Activated CD4-positive, alpha-beta T cell treated with anti-CD3 and anti-CD28 coated beads, Interleukin-2, amount 10 ng/mL, durations not matched to agents 7 days and 5 days (primary cell): ENCODE data around the gene TSPYL4. TPM values are rescaled to one million over a fixed set of nuclear protein-coding genes. Genes with fewer than 3 reads are reported as not detected.

Experiments used
- CTCF ChIA-PET: fragments of 350-600 bp; sonication (Branson Sonifier 250); formaldehyde crosslinking; loops from one replicate; lab custom pipeline; 2021; ENCODE audit warnings: antibody characterized with exemption; lab: Charles Lee
- POLR2A ChIA-PET: fragments of 350-600 bp; sonication (Branson Sonifier 250); formaldehyde crosslinking; loops from one replicate; lab custom pipeline; 2021; ENCODE audit warnings: antibody characterized with exemption; lab: Charles Lee
- DNase-seq: peaks from one replicate; pipeline ENCODE4 v3.0.0-alpha.2; 2020
- H3K27ac Mint-ChIP-seq: one replicate; pipeline ENCODE4 v1.8.0; 2021; ENCODE audit warnings: mild to moderate bottlenecking, moderate library complexity, mixed read lengths
- H3K27me3 Mint-ChIP-seq: one replicate; pipeline ENCODE4 v1.8.0; 2021; ENCODE audit warnings: mixed read lengths
- H3K36me3 Mint-ChIP-seq: one replicate; pipeline ENCODE4 v1.8.0; 2021; ENCODE audit warnings: low read depth, mixed read lengths
- H3K4me1 Mint-ChIP-seq: one replicate; pipeline ENCODE4 v1.8.0; 2021; ENCODE audit warnings: mixed read lengths
- H3K4me3 Mint-ChIP-seq: one replicate; pipeline ENCODE4 v1.8.0; 2021; ENCODE audit warnings: mild to moderate bottlenecking, moderate library complexity, mixed read lengths
- H3K9me3 Mint-ChIP-seq: one replicate; pipeline ENCODE4 v1.8.0; 2021; ENCODE audit warnings: mixed read lengths
- total RNA-seq, 2 experiments: library from RNA; stranded (reverse); gene quantifications; one replicate each; pipeline ENCODE4 v1.2.3, GENCODE V29; 2021

TSPYL4 gene
- total RNA-seq, 2 experiments from 2014 or later: 17.0 to 18.8 TPM

- CTCF ChIA-PET: no interaction called here
- POLR2A ChIA-PET: no interaction called here
These were observed 9.6 kb downstream of the TSPYL4 start for GRCh38 chr6:116244284-116244683.

GRCh38 chr6:116239856-116240255 is 14.0 kb downstream of the TSPYL4 start:
- no peaks in the 10 kb centered on the region for H3K27me3 Mint-ChIP-seq
- ChIA-PET POLR2A (no interaction called here), CTCF (interaction anchor here (1.3 kb wide), 1 partner anchor 11 kb away, joined by 5 read pairs; no protein-coding TSS in a partner anchor)
- no peak for DNase-seq
- no peak overlapping the region for H3K4me3 Mint-ChIP-seq
- H3K9me3 Mint-ChIP-seq: no peaks in the 10 kb centered on the region
- no peaks in the 10 kb centered on the region for H3K4me1 Mint-ChIP-seq
- no peaks in the 10 kb centered on the region for H3K36me3 Mint-ChIP-seq
- no peak overlapping the region for H3K27ac Mint-ChIP-seq

More at GRCh38 chr6:116244284-116244683, 9.6 kb downstream of the TSPYL4 start:
- no peak overlapping the region for H3K27ac Mint-ChIP-seq
- no peaks in the 10 kb centered on the region for H3K9me3 Mint-ChIP-seq
- peaks cover 2% of the 10 kb centered on the region for H3K4me1 Mint-ChIP-seq
- H3K4me3 Mint-ChIP-seq: no peak overlapping the region
- H3K27me3 Mint-ChIP-seq: no peaks in the 10 kb centered on the region
- H3K36me3 Mint-ChIP-seq: peaks cover 2% of the 10 kb centered on the region
- DNase-seq: no peak

- ChIA-PET POLR2A (no interaction called here), CTCF (interaction anchor here (1.3 kb wide), 1 partner anchor 10 kb away, joined by 5 read pairs; no protein-coding TSS in a partner anchor)
- Mint-ChIP-seq H3K36me3 (no peaks in the 10 kb centered on the region), H3K4me1 (no peaks in the 10 kb centered on the region), H3K4me3 (no peak overlapping the region), H3K27me3 (no peaks in the 10 kb centered on the region), H3K9me3 (no peaks in the 10 kb centered on the region), H3K27ac (no peak overlapping the region)
- no peak for DNase-seq
These were observed 14.6 kb downstream of the TSPYL4 start for GRCh38 chr6:116239256-116239655.

GRCh38 chr6:116238083-116238482 is 15.8 kb downstream of the TSPYL4 start:
- ChIA-PET CTCF (interaction anchor here (0.7 kb wide), 2 partner anchors 153 to 303 kb away, joined by 3 to 4 read pairs; no protein-coding TSS in a partner anchor), POLR2A (no interaction called here)
- no peak for DNase-seq
- Mint-ChIP-seq H3K36me3 (no peaks in the 10 kb centered on the region), H3K27ac (no peak overlapping the region), H3K27me3 (no peaks in the 10 kb centered on the region), H3K9me3 (no peaks in the 10 kb centered on the region), H3K4me3 (no peak overlapping the region), H3K4me1 (no peaks in the 10 kb centered on the region)

GRCh38 chr6:116234689-116235088 is 19.2 kb downstream of the TSPYL4 start:
- ChIA-PET POLR2A (no interaction called here), CTCF (interaction anchor here (0.7 kb wide), 1 partner anchor 119 kb away, joined by 3 read pairs; no protein-coding TSS in a partner anchor)
- H3K36me3 Mint-ChIP-seq: no peaks in the 10 kb centered on the region
- H3K4me1 Mint-ChIP-seq: no peaks in the 10 kb centered on the region
- H3K27ac Mint-ChIP-seq: no peak overlapping the region
- H3K27me3 Mint-ChIP-seq: no peaks in the 10 kb centered on the region
- H3K4me3 Mint-ChIP-seq: no peak overlapping the region
- no peak for DNase-seq
- no peaks in the 10 kb centered on the region for H3K9me3 Mint-ChIP-seq

- no peaks in the 10 kb centered on the region for H3K9me3 Mint-ChIP-seq
- no peaks in the 10 kb centered on the region for H3K36me3 Mint-ChIP-seq
- no peak overlapping the region for H3K4me3 Mint-ChIP-seq
- H3K4me1 Mint-ChIP-seq: no peaks in the 10 kb centered on the region
- DNase-seq: peak; percentile 19
- POLR2A ChIA-PET: no interaction called here
- CTCF ChIA-PET: interaction anchor here (1.1 to 1.4 kb wide), 2 partner anchors 10 to 11 kb away, joined by 4 to 5 read pairs; no protein-coding TSS in a partner anchor
- H3K27ac Mint-ChIP-seq: peak overlapping the region; percentile 26
- H3K27me3 Mint-ChIP-seq: no peaks in the 10 kb centered on the region
These were observed 24.5 kb downstream of the TSPYL4 start for GRCh38 chr6:116229287-116229913.

- H3K27me3 Mint-ChIP-seq: no peaks in the 10 kb centered on the region
- ChIA-PET POLR2A (no interaction called here), CTCF (no interaction called here)
These were observed 30.5 kb downstream of the TSPYL4 start for GRCh38 chr6:116223355-116223754.

GRCh38 chr6:116221911-116222310 is 32.0 kb downstream of the TSPYL4 start:
- ChIA-PET POLR2A (no interaction called here), CTCF (no interaction called here)
- no peak overlapping the region for H3K27ac Mint-ChIP-seq
- DNase-seq: no peak
- no peak overlapping the region for H3K4me3 Mint-ChIP-seq
- no peaks in the 10 kb centered on the region for H3K4me1 Mint-ChIP-seq
- H3K36me3 Mint-ChIP-seq: no peaks in the 10 kb centered on the region
- no peaks in the 10 kb centered on the region for H3K9me3 Mint-ChIP-seq
- no peaks in the 10 kb centered on the region for H3K27me3 Mint-ChIP-seq

More at GRCh38 chr6:116223355-116223754, 30.5 kb downstream of the TSPYL4 start:
- Mint-ChIP-seq H3K36me3 (no peaks in the 10 kb centered on the region), H3K4me3 (no peak overlapping the region), H3K9me3 (no peaks in the 10 kb centered on the region), H3K27ac (no peak overlapping the region), H3K4me1 (no peaks in the 10 kb centered on the region)
- no peak for DNase-seq

GRCh38 chr6:116221067-116221466 is 32.8 kb downstream of the TSPYL4 start:
- ChIA-PET POLR2A (interaction anchor here (0.7 kb wide), 1 partner anchor 11 kb away, joined by 4 read pairs; no protein-coding TSS in a partner anchor), CTCF (no interaction called here)
- Mint-ChIP-seq H3K9me3 (no peaks in the 10 kb centered on the region), H3K36me3 (no peaks in the 10 kb centered on the region), H3K27ac (no peak overlapping the region), H3K4me3 (no peak overlapping the region), H3K27me3 (no peaks in the 10 kb centered on the region), H3K4me1 (no peaks in the 10 kb centered on the region)
- no peak for DNase-seq

- H3K27me3 Mint-ChIP-seq: no peaks in the 10 kb centered on the region
- H3K4me1 Mint-ChIP-seq: no peaks in the 10 kb centered on the region
- H3K4me3 Mint-ChIP-seq: no peak overlapping the region
- DNase-seq: no peak
- ChIA-PET CTCF (interaction anchor here (1.0 to 1.2 kb wide), 2 partner anchors 14 to 61 kb away, joined by 3 read pairs; partner anchors contain the start of gene TSPYL1), POLR2A (no interaction called here)
- H3K9me3 Mint-ChIP-seq: no peaks in the 10 kb centered on the region
- H3K27ac Mint-ChIP-seq: no peak overlapping the region
- H3K36me3 Mint-ChIP-seq: no peaks in the 10 kb centered on the region
These were observed 35.0 kb downstream of the TSPYL4 start for GRCh38 chr6:116218866-116219265.

- Mint-ChIP-seq H3K27me3 (no peaks in the 10 kb centered on the region), H3K9me3 (no peaks in the 10 kb centered on the region), H3K4me1 (no peaks in the 10 kb centered on the region), H3K36me3 (no peaks in the 10 kb centered on the region), H3K27ac (no peak overlapping the region), H3K4me3 (no peak overlapping the region)
- POLR2A ChIA-PET: no interaction called here
- no peak for DNase-seq
- CTCF ChIA-PET: interaction anchor here (0.7 to 1.5 kb wide), 6 partner anchors 11 to 323 kb away, joined by 3 to 4 read pairs (median 3); partner anchors contain the start of gene TSPYL1
These were observed 35.7 kb downstream of the TSPYL4 start for GRCh38 chr6:116218172-116218633.

- POLR2A ChIA-PET: no interaction called here
- H3K36me3 Mint-ChIP-seq: no peaks in the 10 kb centered on the region
- no peaks in the 10 kb centered on the region for H3K27me3 Mint-ChIP-seq
- no peaks in the 10 kb centered on the region for H3K9me3 Mint-ChIP-seq
- CTCF ChIA-PET: interaction anchor here (1.0 to 1.5 kb wide), 3 partner anchors 9 to 324 kb away, joined by 3 to 4 read pairs (median 3); no protein-coding TSS in a partner anchor
- no peak for DNase-seq
- no peaks in the 10 kb centered on the region for H3K4me1 Mint-ChIP-seq
- no peak overlapping the region for H3K4me3 Mint-ChIP-seq
- no peak overlapping the region for H3K27ac Mint-ChIP-seq
These were observed 36.8 kb downstream of the TSPYL4 start for GRCh38 chr6:116217069-116217468.

- POLR2A ChIA-PET: no interaction called here
- Mint-ChIP-seq H3K27ac (no peak overlapping the region), H3K4me3 (no peak overlapping the region), H3K9me3 (no peaks in the 10 kb centered on the region), H3K36me3 (no peaks in the 10 kb centered on the region), H3K4me1 (no peaks in the 10 kb centered on the region), H3K27me3 (no peaks in the 10 kb centered on the region)
- no peak for DNase-seq
- CTCF ChIA-PET: no interaction called here
These were observed 38.5 kb downstream of the TSPYL4 start for GRCh38 chr6:116215414-116215813.
